NCI-H1694 (cell line): ENCODE data around the gene DCUN1D1.

Source experiments
- DNase-seq: peaks from one replicate; lab custom pipeline; 2025; lab: John Stamatoyannopoulos, UW

DCUN1D1 gene

DNA sequence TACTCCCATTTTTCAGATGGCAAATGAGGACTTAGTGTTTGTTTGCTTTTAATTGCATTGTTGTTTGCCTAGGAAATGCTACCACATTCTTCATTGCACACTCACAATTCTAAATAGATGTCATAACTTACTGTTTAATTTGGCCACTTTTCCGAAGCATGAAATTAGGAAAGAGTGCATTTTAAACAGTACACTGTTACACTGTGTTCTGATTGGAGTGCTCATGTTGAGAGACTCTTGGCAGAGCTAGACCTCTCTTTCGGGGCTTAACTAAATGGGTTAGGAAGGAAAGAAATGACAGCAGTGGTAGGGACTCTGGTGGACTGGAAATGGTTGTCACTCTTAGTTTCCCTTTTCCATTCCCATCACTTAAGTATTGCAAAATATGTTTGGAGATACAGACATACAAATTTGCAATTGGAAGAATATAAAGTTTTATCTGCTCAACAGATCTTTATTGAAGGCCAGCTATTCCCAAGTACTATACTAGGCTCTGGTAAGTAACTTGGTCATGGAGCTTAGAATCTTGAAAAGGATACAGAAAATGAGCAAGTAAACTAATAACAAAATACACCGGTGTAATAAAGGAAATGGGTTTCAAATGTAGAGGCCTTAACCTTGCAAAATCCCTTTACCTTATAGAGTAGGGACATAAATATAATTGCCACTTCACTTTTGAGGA, 90.2 kb downstream of the DCUN1D1 start:
- no peak for DNase-seq
